ENCODE data around the gene KCNK15.
"Not testable (repeated sequence)": the region's sequence is repeated elsewhere in the genome, so short reads cannot be mapped to it uniquely, and the experiment has no call there.

Gene KCNK15

DNA sequence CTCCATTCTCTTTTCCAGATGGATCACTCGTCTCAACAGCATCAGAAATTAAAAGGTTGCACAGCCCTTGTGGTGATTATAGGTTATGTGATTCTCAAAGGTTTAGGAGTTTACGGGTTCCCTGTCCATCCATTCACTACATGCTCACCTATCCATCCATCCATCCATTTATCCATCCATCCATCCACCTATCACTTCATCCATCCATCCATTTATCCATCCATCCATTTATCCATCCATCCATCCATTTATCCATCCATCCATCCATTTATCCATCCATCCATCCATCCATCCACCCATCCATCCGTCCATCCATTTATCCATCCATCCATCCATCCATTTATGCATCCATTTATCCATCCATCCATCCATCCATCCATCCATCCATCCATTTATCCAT is 18.1 kb downstream of the KCNK15 start:
- H3K4me3 ChIP-seq (ENCODE audit: low read depth, low read length); H2AK5ac ChIP-seq (ENCODE audit: low read length); H3K18ac ChIP-seq (ENCODE audit: low read length); H3K36me3 ChIP-seq (ENCODE audit: control insufficient read depth in 1 of 2, insufficient read depth in 2 of 2, low read length in 2 of 2); H3K23ac ChIP-seq (ENCODE audit: low read length); H2BK12ac ChIP-seq (ENCODE audit: low read length); H4K91ac ChIP-seq (ENCODE audit: low read depth, low read length); H3K14ac ChIP-seq (ENCODE audit: low read length); H3K79me2 ChIP-seq (ENCODE audit: control insufficient read depth, insufficient read depth, low read length, poor library complexity); H3K9ac ChIP-seq (ENCODE audit: low read length); DNase-seq; H3K27ac ChIP-seq (ENCODE audit: low read depth, low read length); H3K9me3 ChIP-seq (ENCODE audit: insufficient read depth, low read depth, low read length); H2AFZ ChIP-seq (ENCODE audit: insufficient read depth, low read length, poor library complexity); H4K12ac ChIP-seq (ENCODE audit: low read depth, low read length); H4K8ac ChIP-seq (ENCODE audit: low read depth, low read length); H3K79me1 ChIP-seq (ENCODE audit: low read length); H3K4ac ChIP-seq (ENCODE audit: low read depth, low read length); H3K4me2 ChIP-seq (ENCODE audit: low read length); H2BK120ac ChIP-seq (ENCODE audit: insufficient read depth, low read length, poor library complexity); H2BK5ac ChIP-seq (ENCODE audit: low read depth, low read length, poor library complexity); H3K27me3 ChIP-seq (ENCODE audit: insufficient read depth, low read length): not testable (repeated sequence)
- H3K4me1 ChIP-seq (ENCODE audit: control insufficient read depth in 1 of 2, insufficient read depth in 2 of 2, low read length in 2 of 2), result peaks cover 10 to 16% of the 10 kb centered on the region in 2 experiments
- WGBS (ENCODE audit: extremely low coverage, insufficient coverage, insufficient read length), result no CpG with 5 or more reads among the region's 3 CpGs

DNA sequence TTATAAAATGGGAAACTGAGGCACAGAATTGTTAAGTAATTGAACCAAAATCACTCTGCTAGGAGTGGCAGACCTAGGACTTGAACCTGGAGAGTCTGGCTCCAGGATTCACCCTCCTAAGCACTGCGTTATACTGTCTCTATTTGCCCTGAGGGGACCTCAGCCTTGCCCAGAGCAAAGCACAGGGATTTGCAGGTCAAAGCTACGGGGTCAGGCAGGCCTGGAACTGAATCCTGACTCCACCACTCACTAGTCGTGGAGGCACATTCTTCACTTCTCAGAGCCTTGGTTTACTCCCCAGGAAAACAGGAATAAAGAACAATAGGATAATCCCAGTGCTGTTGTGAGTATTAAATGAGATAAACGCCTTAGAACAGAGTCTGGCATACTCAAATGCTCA is 19.4 kb downstream of the KCNK15 start:
- H3K18ac ChIP-seq (ENCODE audit: low read length), result no peak overlapping the region
- no peak overlapping the region for H2BK12ac ChIP-seq (ENCODE audit: low read length)
- no peak overlapping the region for H3K23ac ChIP-seq (ENCODE audit: low read length)
- no peaks in the 10 kb centered on the region for H3K36me3 ChIP-seq (ENCODE audit: control insufficient read depth in 1 of 2, insufficient read depth in 2 of 2, low read length in 2 of 2)
- no peak overlapping the region for H2BK120ac ChIP-seq (ENCODE audit: insufficient read depth, low read length, poor library complexity)
- H3K4me2 ChIP-seq (ENCODE audit: low read length), result no peak overlapping the region
- peak in 1 of 2 donors; percentile 19 for DNase-seq
- no peak overlapping the region for H3K9ac ChIP-seq (ENCODE audit: low read length)
- WGBS (ENCODE audit: extremely low coverage, insufficient coverage, insufficient read length), result no CpG with 5 or more reads among the region's 4 CpGs
- no peak overlapping the region for H3K4me3 ChIP-seq (ENCODE audit: low read depth, low read length)
- H3K27me3 ChIP-seq (ENCODE audit: insufficient read depth, low read length), result no peaks in the 10 kb centered on the region
- H3K9me3 ChIP-seq (ENCODE audit: insufficient read depth, low read depth, low read length), result peaks cover 2% of the 10 kb centered on the region
- no peak overlapping the region for H2AFZ ChIP-seq (ENCODE audit: insufficient read depth, low read length, poor library complexity)
- H3K79me2 ChIP-seq (ENCODE audit: control insufficient read depth, insufficient read depth, low read length, poor library complexity), result no peaks in the 10 kb centered on the region
- no peak overlapping the region for H4K91ac ChIP-seq (ENCODE audit: low read depth, low read length)
- no peak overlapping the region for H2AK5ac ChIP-seq (ENCODE audit: low read length)
- H2BK5ac ChIP-seq (ENCODE audit: low read depth, low read length, poor library complexity), result no peak overlapping the region
- H3K14ac ChIP-seq (ENCODE audit: low read length), result no peak overlapping the region
- no peak overlapping the region for H4K8ac ChIP-seq (ENCODE audit: low read depth, low read length)
- H3K4ac ChIP-seq (ENCODE audit: low read depth, low read length), result no peak overlapping the region
- H3K4me1 ChIP-seq (ENCODE audit: control insufficient read depth in 1 of 2, insufficient read depth in 2 of 2, low read length in 2 of 2), result peaks cover 10 to 16% of the 10 kb centered on the region in 2 experiments
- no peaks in the 10 kb centered on the region for H3K79me1 ChIP-seq (ENCODE audit: low read length)
- H4K12ac ChIP-seq (ENCODE audit: low read depth, low read length), result no peak overlapping the region
- H3K27ac ChIP-seq (ENCODE audit: low read depth, low read length), result no peak overlapping the region

DNA sequence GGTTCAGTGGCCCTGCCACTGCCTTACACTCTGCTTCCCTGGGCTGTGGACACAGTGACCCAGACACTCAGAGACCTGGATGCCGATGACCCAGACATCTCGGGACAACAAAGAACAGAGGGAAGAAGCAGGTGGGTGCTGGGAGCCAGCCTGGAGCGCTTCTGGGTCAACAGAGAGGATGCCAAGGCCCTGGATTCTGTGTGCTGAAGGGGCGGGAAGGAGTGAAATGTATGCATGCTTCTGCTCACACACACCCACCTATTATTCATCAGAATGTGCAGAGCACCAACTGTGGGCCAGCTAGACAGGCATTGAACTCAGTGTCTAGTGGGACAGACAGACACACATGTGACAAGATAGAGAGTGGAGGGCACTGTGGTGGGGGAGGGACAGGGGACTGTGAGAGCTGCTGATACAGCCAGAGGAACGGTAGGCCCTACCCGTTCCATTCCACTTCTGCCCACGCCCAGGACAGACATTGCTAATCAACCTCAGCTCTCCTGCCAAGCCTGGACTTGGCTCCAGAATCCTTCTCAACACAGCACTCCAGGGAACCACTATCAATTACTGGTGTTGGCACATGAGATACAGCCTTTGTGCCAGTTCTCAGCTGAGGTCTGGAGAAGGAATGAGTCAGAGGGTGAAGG is 20.2 kb downstream of the KCNK15 start:
- H4K12ac ChIP-seq (ENCODE audit: low read depth, low read length), result no peak overlapping the region
- H3K23ac ChIP-seq (ENCODE audit: low read length), result no peak overlapping the region
- no peak for DNase-seq
- H3K79me1 ChIP-seq (ENCODE audit: low read length), result no peaks in the 10 kb centered on the region
- H4K91ac ChIP-seq (ENCODE audit: low read depth, low read length), result no peak overlapping the region
- H2BK5ac ChIP-seq (ENCODE audit: low read depth, low read length, poor library complexity), result no peak overlapping the region
- no peak overlapping the region for H2AFZ ChIP-seq (ENCODE audit: insufficient read depth, low read length, poor library complexity)
- H3K4me1 ChIP-seq (ENCODE audit: control insufficient read depth in 1 of 2, insufficient read depth in 2 of 2, low read length in 2 of 2), result peaks cover 10 to 16% of the 10 kb centered on the region in 2 experiments
- no peak overlapping the region for H3K27ac ChIP-seq (ENCODE audit: low read depth, low read length)
- H2BK12ac ChIP-seq (ENCODE audit: low read length), result no peak overlapping the region
- no peak overlapping the region for H3K9ac ChIP-seq (ENCODE audit: low read length)
- H3K4me3 ChIP-seq (ENCODE audit: low read depth, low read length), result no peak overlapping the region
- no peaks in the 10 kb centered on the region for H3K36me3 ChIP-seq (ENCODE audit: control insufficient read depth in 1 of 2, insufficient read depth in 2 of 2, low read length in 2 of 2)
- no peak overlapping the region for H2AK5ac ChIP-seq (ENCODE audit: low read length)
- no peak overlapping the region for H3K4me2 ChIP-seq (ENCODE audit: low read length)
- no peaks in the 10 kb centered on the region for H3K27me3 ChIP-seq (ENCODE audit: insufficient read depth, low read length)
- no CpG with 5 or more reads among the region's 7 CpGs for WGBS (ENCODE audit: extremely low coverage, insufficient coverage, insufficient read length)
- H3K14ac ChIP-seq (ENCODE audit: low read length), result no peak overlapping the region
- H3K9me3 ChIP-seq (ENCODE audit: insufficient read depth, low read depth, low read length), result peaks cover 2% of the 10 kb centered on the region
- no peak overlapping the region for H3K4ac ChIP-seq (ENCODE audit: low read depth, low read length)
- no peak overlapping the region for H4K8ac ChIP-seq (ENCODE audit: low read depth, low read length)
- H2BK120ac ChIP-seq (ENCODE audit: insufficient read depth, low read length, poor library complexity), result no peak overlapping the region
- no peak overlapping the region for H3K18ac ChIP-seq (ENCODE audit: low read length)
- no peaks in the 10 kb centered on the region for H3K79me2 ChIP-seq (ENCODE audit: control insufficient read depth, insufficient read depth, low read length, poor library complexity)

DNA sequence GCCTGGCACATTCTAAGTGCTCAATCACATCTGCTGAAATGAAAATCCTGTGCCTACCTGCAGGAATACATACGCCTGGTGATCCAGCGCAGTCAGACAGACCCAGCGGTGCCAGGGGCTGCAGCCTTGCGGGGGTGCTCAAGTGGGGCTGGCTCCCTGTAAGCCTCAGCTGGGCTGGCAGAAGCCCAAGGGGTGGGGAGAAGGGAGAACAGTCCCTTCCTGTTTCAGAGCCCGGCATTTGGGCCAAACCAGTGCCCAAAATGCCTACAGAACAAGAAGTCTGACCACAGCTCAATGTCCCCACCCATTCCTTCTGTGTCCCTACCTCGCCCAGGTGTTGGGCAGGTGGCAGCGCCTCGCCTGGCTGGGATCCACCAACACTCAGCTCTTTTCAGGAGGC is 22.6 kb downstream of the KCNK15 start:
- no peak overlapping the region for H4K91ac ChIP-seq (ENCODE audit: low read depth, low read length)
- H3K79me2 ChIP-seq (ENCODE audit: control insufficient read depth, insufficient read depth, low read length, poor library complexity), result no peaks in the 10 kb centered on the region
- no peak overlapping the region for H3K14ac ChIP-seq (ENCODE audit: low read length)
- H3K9ac ChIP-seq (ENCODE audit: low read length), result no peak overlapping the region
- peaks cover 2% of the 10 kb centered on the region for H3K9me3 ChIP-seq (ENCODE audit: insufficient read depth, low read depth, low read length)
- WGBS (ENCODE audit: extremely low coverage, insufficient coverage, insufficient read length), result no CpG with 5 or more reads among the region's 8 CpGs
- H3K27me3 ChIP-seq (ENCODE audit: insufficient read depth, low read length), result no peaks in the 10 kb centered on the region
- H3K23ac ChIP-seq (ENCODE audit: low read length), result no peak overlapping the region
- H3K4me1 ChIP-seq (ENCODE audit: control insufficient read depth in 1 of 2, insufficient read depth in 2 of 2, low read length in 2 of 2), result peaks cover 0 to 4% of the 10 kb centered on the region in 2 experiments
- no peak overlapping the region for H2AK5ac ChIP-seq (ENCODE audit: low read length)
- H3K4me2 ChIP-seq (ENCODE audit: low read length), result no peak overlapping the region
- no peak overlapping the region for H3K4ac ChIP-seq (ENCODE audit: low read depth, low read length)
- DNase-seq, result no peak
- H3K4me3 ChIP-seq (ENCODE audit: low read depth, low read length), result no peak overlapping the region
- H2BK120ac ChIP-seq (ENCODE audit: insufficient read depth, low read length, poor library complexity), result no peak overlapping the region
- H2AFZ ChIP-seq (ENCODE audit: insufficient read depth, low read length, poor library complexity), result no peak overlapping the region
- H3K79me1 ChIP-seq (ENCODE audit: low read length), result no peaks in the 10 kb centered on the region
- H3K27ac ChIP-seq (ENCODE audit: low read depth, low read length), result no peak overlapping the region
- no peak overlapping the region for H4K8ac ChIP-seq (ENCODE audit: low read depth, low read length)
- H3K18ac ChIP-seq (ENCODE audit: low read length), result no peak overlapping the region
- H2BK12ac ChIP-seq (ENCODE audit: low read length), result no peak overlapping the region
- no peak overlapping the region for H2BK5ac ChIP-seq (ENCODE audit: low read depth, low read length, poor library complexity)
- no peak overlapping the region for H4K12ac ChIP-seq (ENCODE audit: low read depth, low read length)
- H3K36me3 ChIP-seq (ENCODE audit: control insufficient read depth in 1 of 2, insufficient read depth in 2 of 2, low read length in 2 of 2), result no peaks in the 10 kb centered on the region
